ENCODE results near the gene TMEM120B.

DNA sequence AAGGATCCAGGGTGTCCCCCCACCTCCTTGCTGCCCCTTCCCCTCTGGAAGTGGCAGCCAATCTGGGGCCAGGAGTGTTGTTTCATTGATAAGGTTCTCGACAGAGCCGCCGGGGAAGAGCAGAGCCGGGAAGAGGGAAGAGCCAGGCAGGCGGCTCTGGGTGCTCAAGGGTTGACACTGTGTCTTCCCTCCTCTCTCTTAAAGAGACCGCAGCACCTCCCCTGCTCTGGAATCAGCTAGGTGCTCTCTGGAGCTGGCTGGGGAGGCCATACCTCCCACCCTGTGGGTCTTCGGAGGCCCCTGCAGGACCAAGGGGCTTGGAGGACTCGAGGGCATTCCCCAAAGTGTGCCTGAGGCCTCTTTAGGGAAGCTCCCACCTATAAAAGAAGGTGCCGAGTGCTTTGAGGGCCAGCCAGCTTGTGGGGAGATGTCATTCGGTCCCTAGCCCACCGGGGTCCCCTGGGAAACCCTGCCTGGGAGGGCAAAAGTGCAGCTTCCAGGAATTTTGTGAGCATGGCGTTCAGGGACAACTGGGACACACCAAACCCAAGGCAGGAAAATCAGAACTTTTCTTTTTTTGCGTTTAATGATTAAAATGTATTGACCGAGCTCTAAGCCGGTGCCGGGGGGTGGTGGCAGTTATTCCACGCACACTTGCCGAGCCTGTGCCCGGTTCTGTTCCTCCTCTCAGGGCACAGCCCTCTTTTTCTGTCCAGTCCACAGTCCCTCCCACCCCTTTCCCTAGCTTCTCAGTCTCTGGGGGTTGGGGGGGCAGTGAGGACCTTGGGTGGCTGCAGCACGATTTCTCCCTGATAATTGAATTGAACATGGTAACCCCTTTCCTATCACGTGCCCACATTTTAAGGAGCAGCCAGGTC is 94.2 kb downstream of the TMEM120B start:
- TF ChIP-seq, protein P1, sequence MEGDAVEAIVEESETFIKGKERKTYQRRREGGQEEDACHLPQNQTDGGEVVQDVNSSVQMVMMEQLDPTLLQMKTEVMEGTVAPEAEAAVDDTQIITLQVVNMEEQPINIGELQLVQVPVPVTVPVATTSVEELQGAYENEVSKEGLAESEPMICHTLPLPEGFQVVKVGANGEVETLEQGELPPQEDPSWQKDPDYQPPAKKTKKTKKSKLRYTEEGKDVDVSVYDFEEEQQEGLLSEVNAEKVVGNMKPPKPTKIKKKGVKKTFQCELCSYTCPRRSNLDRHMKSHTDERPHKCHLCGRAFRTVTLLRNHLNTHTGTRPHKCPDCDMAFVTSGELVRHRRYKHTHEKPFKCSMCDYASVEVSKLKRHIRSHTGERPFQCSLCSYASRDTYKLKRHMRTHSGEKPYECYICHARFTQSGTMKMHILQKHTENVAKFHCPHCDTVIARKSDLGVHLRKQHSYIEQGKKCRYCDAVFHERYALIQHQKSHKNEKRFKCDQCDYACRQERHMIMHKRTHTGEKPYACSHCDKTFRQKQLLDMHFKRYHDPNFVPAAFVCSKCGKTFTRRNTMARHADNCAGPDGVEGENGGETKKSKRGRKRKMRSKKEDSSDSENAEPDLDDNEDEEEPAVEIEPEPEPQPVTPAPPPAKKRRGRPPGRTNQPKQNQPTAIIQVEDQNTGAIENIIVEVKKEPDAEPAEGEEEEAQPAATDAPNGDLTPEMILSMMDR (IDR thresholded peaks at IDR 0.05): no peak
- TF ChIP-seq POLR2A (IDR thresholded peaks at IDR 0.05): no peak

Measured in lower leg skin (tissue), 3 donors.